Neural cell (in vitro differentiated cells): ENCODE results near the gene UGGT1. TPM values are rescaled to one million over a fixed set of nuclear protein-coding genes. Genes with fewer than 3 reads are reported as not detected.

Experiments used
- H2AFZ ChIP-seq: fragments of 200-600, 300-800 bp; sonication (generic), shearing (Covaris generic); 2 replicates; pipeline ENCODE4 v1.6.0; 2014; ENCODE audit warnings: low read depth, mild to moderate bottlenecking, antibody characterized with exemption, low read length, moderate library complexity
- H3F3A ChIP-seq: fragments of 200-600 bp; shearing (Covaris generic); 2 replicates; pipeline ENCODE4 v1.6.1; 2016; ENCODE audit warnings: mild to moderate bottlenecking, moderate library complexity, mixed read lengths, antibody characterized with exemption, low read length; ENCODE audit not compliant: insufficient read depth, poor library complexity, severe bottlenecking
- H3K27ac ChIP-seq: fragments of 200-600, 300-800 bp; sonication (generic), shearing (Covaris generic); 2 replicates; pipeline ENCODE4 v1.5.1; 2014; ENCODE audit warnings: mild to moderate bottlenecking, low read length, moderate library complexity
- H3K27me3 ChIP-seq: fragments of 300-800, 200-600 bp; sonication (generic), shearing (Covaris generic); 2 replicates; pipeline ENCODE4 v1.6.0; 2014; ENCODE audit warnings: mild to moderate bottlenecking, low read depth, low read length, moderate library complexity; ENCODE audit not compliant: insufficient read depth
- H3K36me3 ChIP-seq: fragments of 300-800, 200-600 bp; sonication (generic), shearing (Covaris generic); 2 replicates; pipeline ENCODE4 v1.5.1; 2014; ENCODE audit warnings: mild to moderate bottlenecking, antibody characterized with exemption, low read length, moderate library complexity; ENCODE audit not compliant: insufficient read depth
- H3K4me2 ChIP-seq: fragments of 300-800, 200-600 bp; sonication (generic), shearing (Covaris generic); 2 replicates; pipeline ENCODE4 v1.6.0; 2014; ENCODE audit warnings: mild to moderate bottlenecking, low read length
- H3K4me3 ChIP-seq: fragments of 300-800, 200-600 bp; sonication (generic), shearing (Covaris generic); 2 replicates; pipeline ENCODE4 v1.5.1; 2014; ENCODE audit warnings: mild to moderate bottlenecking, low read length, moderate library complexity
- H3K79me2 ChIP-seq: fragments of 200-600 bp; shearing (Covaris generic); replicated peaks from 2 replicates; pipeline ENCODE4 v1.6.0; 2014; ENCODE audit warnings: mild to moderate bottlenecking, low read length, moderate library complexity; ENCODE audit not compliant: insufficient read depth
- H3K9ac ChIP-seq: fragments of 300-800, 200-600 bp; sonication (generic), shearing (Covaris generic); 2 replicates; pipeline ENCODE4 v1.6.1; 2016; ENCODE audit warnings: mild to moderate bottlenecking, low read length, mixed read lengths
- H3K9me2 ChIP-seq: fragments of 200-600 bp; shearing (Covaris generic); 2 replicates; pipeline ENCODE4 v1.6.1; 2016; ENCODE audit warnings: mild to moderate bottlenecking, low read length, mixed read lengths; ENCODE audit not compliant: insufficient read depth
- H3K9me3 ChIP-seq: fragments of 200-600, 300-800 bp; sonication (generic), shearing (Covaris generic); 2 replicates; pipeline ENCODE4 v1.6.1; 2016; ENCODE audit warnings: mild to moderate bottlenecking, mixed run types, low read length, moderate library complexity, mixed read lengths
- H4K20me1 ChIP-seq: fragments of 200-600 bp; shearing (Covaris generic); 2 replicates; pipeline ENCODE4 v1.6.1; 2016; ENCODE audit warnings: mild to moderate bottlenecking, mixed run types; ENCODE audit not compliant: insufficient read depth
- EP300 ChIP-seq: fragments of 450-650 bp; conservative IDR thresholded peaks from 2 replicates; pipeline ENCODE4 v1.6.1; 2014; ENCODE audit warnings: antibody characterized with exemption, mild to moderate bottlenecking, moderate library complexity; ENCODE audit not compliant: poor library complexity, severe bottlenecking
- EZH2 ChIP-seq: fragments of 200-600, 300-800 bp; shearing (Covaris generic), sonication (generic); IDR thresholded peaks from 2 replicates; pipeline ENCODE4 v1.6.1; 2014; ENCODE audit warnings: antibody characterized with exemption, low read length, borderline replicate concordance, mild to moderate bottlenecking; ENCODE audit not compliant: insufficient read depth, poor library complexity, severe bottlenecking
- MXI1 ChIP-seq: fragments of 450-650 bp; conservative IDR thresholded peaks from 2 replicates; pipeline ENCODE4 v1.6.1; 2014; ENCODE audit warnings: antibody characterized with exemption, mild to moderate bottlenecking; ENCODE audit not compliant: poor library complexity, severe bottlenecking
- POLR2AphosphoS5 ChIP-seq: IDR thresholded peaks from 2 replicates; pipeline ENCODE4 v1.6.1; 2012
- RAD21 ChIP-seq: fragments of 450-650 bp; conservative IDR thresholded peaks from 2 replicates; pipeline ENCODE4 v1.6.1; 2014; ENCODE audit warnings: antibody characterized with exemption, mild to moderate bottlenecking, moderate library complexity
- REST ChIP-seq: IDR thresholded peaks from 2 replicates; pipeline ENCODE4 v1.6.1; 2012; ENCODE audit warnings: borderline replicate concordance
- SMC3 ChIP-seq: fragments of 450-650 bp; conservative IDR thresholded peaks from 2 replicates; pipeline ENCODE4 v1.6.1; 2014; ENCODE audit warnings: antibody characterized with exemption, mild to moderate bottlenecking, moderate library complexity; ENCODE audit not compliant: poor library complexity
- TAF1 ChIP-seq: IDR thresholded peaks from 2 replicates; pipeline ENCODE4 v1.6.1; 2012; ENCODE audit warnings: low read depth
- polyA plus RNA-seq: library from polyadenylated mRNA; depleted of rRNA; stranded (reverse); fragments of >200 nt; gene quantifications from 2 replicates; pipeline ENCODE4 v1.2.3, GENCODE V29; 2014
- TF ChIP-seq, protein P1 (sequence below): fragments of 450-650 bp; IDR thresholded peaks from 2 replicates; pipeline ENCODE4 v1.5.1; 2014; ENCODE audit warnings: antibody characterized with exemption, mild to moderate bottlenecking, moderate library complexity; ENCODE audit not compliant: poor library complexity, severe bottlenecking

The UGGT1 gene
- polyA plus RNA-seq, 1 donor from 2014 or later = 26.3 TPM

GRCh38 chr2:128180031-128180430 lies 89.0 kb downstream of the UGGT1 start:
- no peaks in the 10 kb centered on the region for H3K27me3 ChIP-seq
- H4K20me1 ChIP-seq = no peaks in the 10 kb centered on the region
- H3K4me2 ChIP-seq = no peak overlapping the region
- H3K4me3 ChIP-seq = no peak overlapping the region
- H3K79me2 ChIP-seq = no peaks in the 10 kb centered on the region
- no peak overlapping the region for H2AFZ ChIP-seq
- H3K36me3 ChIP-seq = peaks cover 4% of the 10 kb centered on the region
- no peak overlapping the region for H3K27ac ChIP-seq
- no peaks in the 10 kb centered on the region for H3K9me2 ChIP-seq
- no peak overlapping the region for H3K9ac ChIP-seq
- no peaks in the 10 kb centered on the region for H3K9me3 ChIP-seq
- TF ChIP-seq EZH2 = no peak
- no peak for TF ChIP-seq REST
- no peak for TF ChIP-seq EP300
- TF ChIP-seq SMC3 = no peak
- TF ChIP-seq, protein P1, sequence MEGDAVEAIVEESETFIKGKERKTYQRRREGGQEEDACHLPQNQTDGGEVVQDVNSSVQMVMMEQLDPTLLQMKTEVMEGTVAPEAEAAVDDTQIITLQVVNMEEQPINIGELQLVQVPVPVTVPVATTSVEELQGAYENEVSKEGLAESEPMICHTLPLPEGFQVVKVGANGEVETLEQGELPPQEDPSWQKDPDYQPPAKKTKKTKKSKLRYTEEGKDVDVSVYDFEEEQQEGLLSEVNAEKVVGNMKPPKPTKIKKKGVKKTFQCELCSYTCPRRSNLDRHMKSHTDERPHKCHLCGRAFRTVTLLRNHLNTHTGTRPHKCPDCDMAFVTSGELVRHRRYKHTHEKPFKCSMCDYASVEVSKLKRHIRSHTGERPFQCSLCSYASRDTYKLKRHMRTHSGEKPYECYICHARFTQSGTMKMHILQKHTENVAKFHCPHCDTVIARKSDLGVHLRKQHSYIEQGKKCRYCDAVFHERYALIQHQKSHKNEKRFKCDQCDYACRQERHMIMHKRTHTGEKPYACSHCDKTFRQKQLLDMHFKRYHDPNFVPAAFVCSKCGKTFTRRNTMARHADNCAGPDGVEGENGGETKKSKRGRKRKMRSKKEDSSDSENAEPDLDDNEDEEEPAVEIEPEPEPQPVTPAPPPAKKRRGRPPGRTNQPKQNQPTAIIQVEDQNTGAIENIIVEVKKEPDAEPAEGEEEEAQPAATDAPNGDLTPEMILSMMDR = no peak
- no peak for TF ChIP-seq POLR2AphosphoS5
- no peak for TF ChIP-seq RAD21
- TF ChIP-seq TAF1 = no peak
- TF ChIP-seq MXI1 = no peak
- no peaks in the 10 kb centered on the region for H3F3A ChIP-seq

GRCh38 chr2:128185576-128185975 lies 94.6 kb downstream of the UGGT1 start:
- Histone ChIP-seq H2AFZ (no peak overlapping the region), H3F3A (no peaks in the 10 kb centered on the region), H3K36me3 (peaks cover 4% of the 10 kb centered on the region), H4K20me1 (no peaks in the 10 kb centered on the region), H3K4me3 (no peak overlapping the region), H3K27ac (no peak overlapping the region), H3K9me2 (no peaks in the 10 kb centered on the region), H3K9me3 (no peaks in the 10 kb centered on the region), H3K9ac (no peak overlapping the region), H3K27me3 (no peaks in the 10 kb centered on the region), H3K4me2 (no peak overlapping the region), H3K79me2 (no peaks in the 10 kb centered on the region)
- TF ChIP-seq MXI1 (no peak), EP300 (no peak), REST (no peak), EZH2 (no peak), SMC3 (no peak)
- TF ChIP-seq, protein P1 = no peak
